Neural progenitor cell (in vitro differentiated cells): ENCODE results near the gene LAGE3. TPM values are rescaled to one million over a fixed set of nuclear protein-coding genes. Genes with fewer than 3 reads are reported as not detected.

Experiments used
- DNase-seq: peaks from one replicate; pipeline ENCODE4 v3.0.0-alpha.2; 2016; ENCODE audit warnings: low spot score
- H2AFZ ChIP-seq: fragments of 200-600 bp; sonication (generic); replicated peaks from 2 replicates; pipeline ENCODE4 v1.6.1; 2016; ENCODE audit warnings: antibody characterized with exemption
- H3F3A ChIP-seq: fragments of 200-600 bp; sonication (generic); 2 replicates; pipeline ENCODE4 v1.6.1; 2016; ENCODE audit warnings: antibody characterized with exemption, low read depth
- H3K27ac ChIP-seq: fragments of 200-600 bp; sonication (generic); 2 replicates; pipeline ENCODE4 v1.5.1; 2016; ENCODE audit warnings: mild to moderate bottlenecking
- H3K27me3 ChIP-seq: fragments of 200-600 bp; sonication (generic); 2 replicates; pipeline ENCODE4 v1.6.1; 2016; ENCODE audit warnings: mild to moderate bottlenecking, moderate library complexity
- H3K36me3 ChIP-seq: fragments of 200-600 bp; sonication (generic); 2 replicates; pipeline ENCODE4 v1.5.1; 2016
- H3K4me1 ChIP-seq: fragments of 200-600 bp; sonication (generic); 2 replicates; pipeline ENCODE4 v1.6.1; 2016; ENCODE audit warnings: mixed run types
- H3K4me2 ChIP-seq: fragments of 200-600 bp; sonication (generic); 2 replicates; pipeline ENCODE4 v1.6.1; 2016
- H3K4me3 ChIP-seq: fragments of 200-600 bp; sonication (generic); 2 replicates; pipeline ENCODE4 v1.5.1; 2016
- H3K79me2 ChIP-seq: fragments of 200-600 bp; sonication (generic); 2 replicates; pipeline ENCODE4 v1.6.1; 2016; ENCODE audit warnings: low read depth
- H3K9ac ChIP-seq: fragments of 200-600 bp; sonication (generic); 2 replicates; pipeline ENCODE4 v1.6.1; 2016
- H3K9me3 ChIP-seq: fragments of 200-600 bp; sonication (generic); 2 replicates; pipeline ENCODE4 v1.5.1; 2016; ENCODE audit warnings: low read depth
- H4K20me1 ChIP-seq: fragments of 200-600 bp; sonication (generic); 2 replicates; pipeline ENCODE4 v1.6.1; 2016; ENCODE audit warnings: low read depth
- H3K27ac Mint-ChIP-seq: 3 replicates; pipeline ENCODE4 v1.8.0; 2021; ENCODE audit warnings: mixed read lengths
- H3K27me3 Mint-ChIP-seq: 2 replicates; pipeline ENCODE4 v1.8.0; 2022; ENCODE audit warnings: low read depth, mild to moderate bottlenecking, inconsistent platforms, moderate library complexity, mixed read lengths; ENCODE audit not compliant: insufficient read depth
- H3K36me3 Mint-ChIP-seq: 3 replicates; pipeline ENCODE4 v1.8.0; 2021; ENCODE audit warnings: mixed read lengths
- H3K4me1 Mint-ChIP-seq: 3 replicates; pipeline ENCODE4 v1.8.0; 2021; ENCODE audit warnings: mixed read lengths
- H3K4me3 Mint-ChIP-seq: 3 replicates; pipeline ENCODE4 v1.8.0; 2021; ENCODE audit warnings: mild to moderate bottlenecking, moderate library complexity, mixed read lengths
- H3K9me3 Mint-ChIP-seq: 3 replicates; pipeline ENCODE4 v1.8.0; 2020; ENCODE audit warnings: mixed read lengths
- CTCF ChIP-seq: fragments of 200-600 bp; sonication (generic); IDR thresholded peaks from 2 replicates; pipeline ENCODE4 v1.5.1; 2017; ENCODE audit warnings: antibody characterized with exemption, mild to moderate bottlenecking
- EZH2 ChIP-seq: fragments of 200-600 bp; sonication (generic); IDR thresholded peaks from 2 replicates; pipeline ENCODE4 v1.6.1; 2017; ENCODE audit warnings: antibody characterized with exemption, mild to moderate bottlenecking, moderate library complexity
- EZH2phosphoT487 ChIP-seq: fragments of 200-600 bp; sonication (generic); IDR thresholded peaks from 2 replicates; pipeline ENCODE4 v1.6.1; 2017; ENCODE audit warnings: antibody characterized with exemption
- total RNA-seq: library from RNA; depleted of rRNA; stranded (reverse); fragments of >200 nt; gene quantifications from 2 replicates; pipeline ENCODE4 v1.2.3, GENCODE V29; 2015; ENCODE audit warnings: low replicate concordance

Gene LAGE3
- total RNA-seq, 1 donor from 2014 or later: 7.6 TPM

DNA sequence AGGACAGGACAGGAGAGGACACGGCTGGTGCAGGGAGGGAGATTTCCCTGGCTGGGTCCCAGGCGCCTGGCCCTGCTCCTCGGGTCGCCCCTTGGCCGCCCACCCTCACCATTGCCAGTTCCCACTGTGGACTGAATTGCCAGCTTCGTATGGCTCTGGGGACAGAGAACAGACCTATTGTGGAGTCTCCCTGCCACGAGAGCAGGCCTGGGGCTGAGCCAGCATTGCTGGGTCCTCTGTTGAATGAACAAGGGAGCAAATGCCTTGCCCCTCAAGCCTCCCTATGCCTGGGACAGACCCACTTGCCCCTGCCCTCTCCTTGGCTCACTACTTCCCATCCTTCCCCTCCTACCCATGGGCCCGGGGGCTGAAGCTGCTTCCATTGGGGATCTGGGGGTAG lies 16.7 kb downstream of the LAGE3 start:
- H3K27me3 ChIP-seq: no peaks in the 10 kb centered on the region
- peaks cover 2% of the 10 kb centered on the region for H3F3A ChIP-seq
- Mint-ChIP-seq H3K27me3 (peaks cover 8% of the 10 kb centered on the region), H3K9me3 (peaks cover 15% of the 10 kb centered on the region), H3K4me3 (no peak overlapping the region), H3K36me3 (peaks cover 7% of the 10 kb centered on the region), H3K27ac (no peak overlapping the region), H3K4me1 (peaks cover 1% of the 10 kb centered on the region)
- no peaks in the 10 kb centered on the region for H3K36me3 ChIP-seq
- H3K4me1 ChIP-seq: peaks cover 6% of the 10 kb centered on the region
- no peaks in the 10 kb centered on the region for H3K9me3 ChIP-seq
- no peak overlapping the region for H3K4me3 ChIP-seq
- peaks cover 10% of the 10 kb centered on the region for H4K20me1 ChIP-seq
- H3K79me2 ChIP-seq: peaks cover 7% of the 10 kb centered on the region
- H3K9ac ChIP-seq: no peak overlapping the region
- H2AFZ ChIP-seq: no peak overlapping the region
- H3K27ac ChIP-seq: no peak overlapping the region
- TF ChIP-seq CTCF: no peak
- no peak for TF ChIP-seq EZH2
- no peak for TF ChIP-seq EZH2phosphoT487
- H3K4me2 ChIP-seq: no peak overlapping the region
- DNase-seq: no peak

GRCh38 chrX:154460326-154460725 lies 18.8 kb downstream of the LAGE3 start:
- Histone ChIP-seq H3K27ac (no peak overlapping the region), H3K79me2 (peaks cover 7% of the 10 kb centered on the region)

DNA sequence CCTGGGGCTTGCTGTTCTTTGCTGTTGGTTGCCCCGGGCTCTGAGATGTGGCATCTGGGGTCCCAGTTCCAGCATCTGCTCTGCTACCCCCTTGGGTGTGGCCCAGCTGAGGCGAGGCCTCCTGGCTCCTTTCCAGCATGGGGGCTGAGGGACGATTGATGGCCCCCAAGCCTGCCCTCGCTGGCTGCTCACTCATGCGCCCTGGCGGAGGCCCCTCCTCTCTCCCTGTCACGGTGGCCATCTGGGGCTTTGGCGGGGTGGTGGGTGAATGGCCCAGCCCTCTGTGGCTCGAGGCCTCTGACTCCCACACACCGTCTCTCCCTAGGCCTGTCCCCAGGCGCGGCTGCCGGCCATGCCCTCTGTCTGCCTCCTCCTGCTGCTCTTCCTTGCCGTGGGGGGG lies 19.2 kb downstream of the LAGE3 start:
- H3K4me3 Mint-ChIP-seq: peak overlapping the region; percentile 90
- TF ChIP-seq EZH2phosphoT487 (no peak), CTCF (no peak), EZH2 (no peak)

More at GRCh38 chrX:154460326-154460725, 18.8 kb downstream of the LAGE3 start:
- Histone ChIP-seq H4K20me1 (peaks cover 10% of the 10 kb centered on the region), H3K9ac (no peak overlapping the region), H3K4me2 (no peak overlapping the region), H3F3A (peaks cover 6% of the 10 kb centered on the region), H3K36me3 (no peaks in the 10 kb centered on the region), H3K4me1 (peaks cover 6% of the 10 kb centered on the region), H3K4me3 (no peak overlapping the region), H3K27me3 (no peaks in the 10 kb centered on the region), H3K9me3 (no peaks in the 10 kb centered on the region), H2AFZ (no peak overlapping the region)
- TF ChIP-seq EZH2phosphoT487 (no peak), CTCF (no peak), EZH2 (no peak)
- Mint-ChIP-seq H3K36me3 (peaks cover 9% of the 10 kb centered on the region), H3K4me1 (peaks cover 3% of the 10 kb centered on the region), H3K27me3 (peaks cover 13% of the 10 kb centered on the region), H3K9me3 (peaks cover 18% of the 10 kb centered on the region), H3K4me3 (peak overlapping the region; percentile 90), H3K27ac (no peak overlapping the region)
- no peak for DNase-seq

More for the DNA sequence above, 19.2 kb downstream of the LAGE3 start:
- Mint-ChIP-seq H3K4me1 (peaks cover 3% of the 10 kb centered on the region), H3K27me3 (peaks cover 13% of the 10 kb centered on the region), H3K27ac (no peak overlapping the region), H3K36me3 (peaks cover 9% of the 10 kb centered on the region), H3K9me3 (peaks cover 18% of the 10 kb centered on the region)
- Histone ChIP-seq H3K4me2 (peak overlapping the region; percentile 72), H3K79me2 (peaks cover 7% of the 10 kb centered on the region), H3K4me3 (no peak overlapping the region), H4K20me1 (peaks cover 10% of the 10 kb centered on the region), H3K4me1 (peaks cover 6% of the 10 kb centered on the region), H3K27ac (no peak overlapping the region), H3F3A (peaks cover 6% of the 10 kb centered on the region), H2AFZ (no peak overlapping the region), H3K9me3 (no peaks in the 10 kb centered on the region), H3K36me3 (no peaks in the 10 kb centered on the region), H3K27me3 (no peaks in the 10 kb centered on the region), H3K9ac (no peak overlapping the region)
- no peak for DNase-seq
